ENCODE results near the gene UGT1A6. TPM values are rescaled to one million over a fixed set of nuclear protein-coding genes. Genes with fewer than 3 reads are reported as not detected.
"Not testable (repeated sequence)": the region's sequence is repeated elsewhere in the genome, so short reads cannot be mapped to it uniquely, and the experiment has no call there.

Gene UGT1A6
- total and polyA plus RNA-seq, 2 experiments from 2014 or later, result not detected

- H2AFZ ChIP-seq; H3K27ac Mint-ChIP-seq; H3K27ac ChIP-seq (ENCODE audit: low read depth); H3K36me3 Mint-ChIP-seq (ENCODE audit: low read depth); H3K4me2 ChIP-seq; H3K79me2 ChIP-seq (replicated peaks; ENCODE audit: insufficient read depth); DNase-seq (ENCODE audit: low spot score); H3K4me3 Mint-ChIP-seq; H3K4me1 Mint-ChIP-seq; H3K9me2 ChIP-seq (ENCODE audit: insufficient read depth); H4K20me1 ChIP-seq (replicated peaks; ENCODE audit: insufficient read depth); ATAC-seq; H3K4me1 ChIP-seq (ENCODE audit: insufficient read depth); H3K36me3 ChIP-seq (ENCODE audit: insufficient read depth); H3K4me3 ChIP-seq; H3K27me3 ChIP-seq (ENCODE audit: insufficient read depth); H3F3A ChIP-seq (replicated peaks; ENCODE audit: low read depth); H3K27me3 Mint-ChIP-seq (ENCODE audit: insufficient read depth, low read depth, poor library complexity): not testable (repeated sequence)
- peaks cover 32% of the 10 kb centered on the region for H3K9me3 Mint-ChIP-seq
These were observed 44.4 kb downstream of the UGT1A6 start for GRCh38 chr2:233736868-233737653.

- Mint-ChIP-seq H3K4me1 (no peaks in the 10 kb centered on the region), H3K27ac (no peak overlapping the region), H3K9me3 (peaks cover 37% of the 10 kb centered on the region), H3K36me3 (ENCODE audit: low read depth) (peaks cover 6% of the 10 kb centered on the region; the same call in 1 of the 3 replicates), H3K4me3 (no peak overlapping the region), H3K27me3 (ENCODE audit: insufficient read depth, low read depth, poor library complexity) (peaks cover 4% of the 10 kb centered on the region)
- Histone ChIP-seq H3K27me3 (ENCODE audit: insufficient read depth) (no peaks in the 10 kb centered on the region), H3F3A (replicated peaks; ENCODE audit: low read depth) (no peaks in the 10 kb centered on the region), H4K20me1 (replicated peaks; ENCODE audit: insufficient read depth) (no peaks in the 10 kb centered on the region), H3K36me3 (ENCODE audit: insufficient read depth) (no peaks in the 10 kb centered on the region), H3K27ac (ENCODE audit: low read depth) (no peak overlapping the region), H2AFZ (no peak overlapping the region), H3K9me2 (ENCODE audit: insufficient read depth) (peaks cover 4% of the 10 kb centered on the region; the same call in 1 of the 2 replicates), H3K4me3 (no peak overlapping the region), H3K4me1 (ENCODE audit: insufficient read depth) (no peaks in the 10 kb centered on the region), H3K4me2 (no peak overlapping the region), H3K79me2 (replicated peaks; ENCODE audit: insufficient read depth) (no peaks in the 10 kb centered on the region)
- TF ChIP-seq CREB1 (CRISPR knock-in tag; IDR thresholded peaks at IDR 0.05; ENCODE audit: low read depth) (no peak), REST (IDR thresholded peaks at IDR 0.05; ENCODE audit: unreplicated experiment) (no peak)
- ATAC-seq (no peak), DNase-seq (ENCODE audit: low spot score) (no peak)
These were observed 48.2 kb downstream of the UGT1A6 start for GRCh38 chr2:233740870-233741269.

- H3F3A ChIP-seq (replicated peaks; ENCODE audit: low read depth), result no peaks in the 10 kb centered on the region
- H3K27ac ChIP-seq (ENCODE audit: low read depth), result no peak overlapping the region
- ATAC-seq (no peak), DNase-seq (ENCODE audit: low spot score) (no peak)
- Mint-ChIP-seq H3K9me3 (peaks cover 40% of the 10 kb centered on the region), H3K4me1 (no peaks in the 10 kb centered on the region), H3K4me3 (no peak overlapping the region), H3K36me3 (ENCODE audit: low read depth) (peaks cover 3% of the 10 kb centered on the region; the same call in 1 of the 3 replicates), H3K27me3 (ENCODE audit: insufficient read depth, low read depth, poor library complexity) (peaks cover 3% of the 10 kb centered on the region), H3K27ac (no peak overlapping the region)
- H4K20me1 ChIP-seq (replicated peaks; ENCODE audit: insufficient read depth), result no peaks in the 10 kb centered on the region
- no peak overlapping the region for H3K4me3 ChIP-seq
- no peaks in the 10 kb centered on the region for H3K4me1 ChIP-seq (ENCODE audit: insufficient read depth)
- no peaks in the 10 kb centered on the region for H3K9me2 ChIP-seq (ENCODE audit: insufficient read depth)
- no peak overlapping the region for H3K4me2 ChIP-seq
- no peaks in the 10 kb centered on the region for H3K36me3 ChIP-seq (ENCODE audit: insufficient read depth)
- no peak overlapping the region for H2AFZ ChIP-seq
- H3K27me3 ChIP-seq (ENCODE audit: insufficient read depth), result no peaks in the 10 kb centered on the region
- no peaks in the 10 kb centered on the region for H3K79me2 ChIP-seq (replicated peaks; ENCODE audit: insufficient read depth)
- TF ChIP-seq ETS1 (IDR thresholded peaks at IDR 0.05) (no peak), CREB1 (CRISPR knock-in tag; IDR thresholded peaks at IDR 0.05; ENCODE audit: low read depth) (no peak), EZH2phosphoT487 (IDR thresholded peaks at IDR 0.05; ENCODE audit: unreplicated experiment) (no peak)
These were observed 51.0 kb downstream of the UGT1A6 start for GRCh38 chr2:233743464-233744259.

All from GM23338 (cell line).